Activated effector memory CD4-positive, alpha-beta T cell treated with Interleukin-2 at 50 U/mL for 16 hours (primary cell): ENCODE data around the gene ERP27.
A peak's percentile ranks its signal among the peaks of the same experiment; 100 is the strongest.

ENCODE experiments used
- DNase-seq: peaks from one replicate; pipeline ENCODE4 v3.0.0-alpha.2; 2020

Gene ERP27

DNA sequence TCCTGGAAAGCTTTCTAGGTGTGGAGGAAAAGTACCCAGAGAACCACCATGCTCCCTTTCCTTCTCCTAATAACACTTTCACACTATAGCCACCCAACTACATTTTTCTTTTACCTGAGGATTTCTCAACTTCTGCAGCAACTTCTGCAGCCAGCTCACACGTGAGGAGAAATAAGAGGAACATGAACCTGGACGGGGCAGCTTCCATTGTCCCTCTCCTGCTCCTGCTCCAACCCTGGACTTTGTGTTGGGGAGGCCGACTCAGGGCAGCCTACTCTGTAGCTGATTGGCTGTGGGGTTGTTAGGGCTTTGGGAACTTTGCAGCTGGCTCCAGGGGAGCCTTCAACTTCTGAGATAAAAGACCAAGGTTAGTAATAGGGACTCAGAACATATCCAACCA, at the start of gene ERP27:
TSS of gene ERP27 (minus strand) at position 237 of the 400 bp plus-strand sequence. CDS start at position 208, 29 bp downstream.
- no peak for DNase-seq

DNA sequence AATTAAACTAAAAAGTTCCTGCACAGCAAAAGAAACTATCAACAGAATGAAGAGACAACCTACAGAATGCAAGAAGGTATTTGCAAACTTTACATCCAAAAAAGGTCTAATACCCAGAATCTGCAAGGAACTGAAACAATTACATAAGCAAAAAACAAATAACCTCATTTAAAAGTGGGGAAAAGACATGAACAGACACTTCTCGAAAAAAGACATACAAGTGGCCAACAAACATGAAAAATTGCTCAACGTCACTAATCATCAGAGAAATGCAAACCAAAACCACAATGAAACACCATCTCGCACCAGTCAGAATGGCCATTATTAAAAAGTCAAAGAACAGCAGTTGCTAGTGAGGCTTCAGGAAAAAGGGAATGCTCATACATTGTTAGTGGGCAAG, 49.7 kb upstream of the ERP27 start:
- no peak for DNase-seq

DNA sequence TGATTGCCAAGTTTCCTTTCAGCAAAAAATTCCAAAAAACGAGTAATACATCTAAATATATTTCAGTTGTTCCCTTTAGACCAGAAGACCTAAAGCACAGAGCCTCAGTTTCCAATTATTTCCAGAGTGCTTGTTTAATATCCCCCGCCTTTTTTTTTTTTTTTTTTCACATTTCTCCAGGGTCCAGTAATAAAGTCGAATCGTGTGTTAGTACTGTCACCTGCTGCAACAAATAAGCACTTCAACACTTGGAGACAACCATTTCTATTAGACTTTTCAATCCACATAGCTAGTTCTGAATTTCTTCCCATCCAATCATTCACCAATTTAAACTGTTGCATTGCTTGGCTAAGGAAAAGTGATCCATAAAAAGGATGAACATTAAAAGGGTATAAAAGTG, 48.1 kb upstream of the ERP27 start:
- no peak for DNase-seq

DNA sequence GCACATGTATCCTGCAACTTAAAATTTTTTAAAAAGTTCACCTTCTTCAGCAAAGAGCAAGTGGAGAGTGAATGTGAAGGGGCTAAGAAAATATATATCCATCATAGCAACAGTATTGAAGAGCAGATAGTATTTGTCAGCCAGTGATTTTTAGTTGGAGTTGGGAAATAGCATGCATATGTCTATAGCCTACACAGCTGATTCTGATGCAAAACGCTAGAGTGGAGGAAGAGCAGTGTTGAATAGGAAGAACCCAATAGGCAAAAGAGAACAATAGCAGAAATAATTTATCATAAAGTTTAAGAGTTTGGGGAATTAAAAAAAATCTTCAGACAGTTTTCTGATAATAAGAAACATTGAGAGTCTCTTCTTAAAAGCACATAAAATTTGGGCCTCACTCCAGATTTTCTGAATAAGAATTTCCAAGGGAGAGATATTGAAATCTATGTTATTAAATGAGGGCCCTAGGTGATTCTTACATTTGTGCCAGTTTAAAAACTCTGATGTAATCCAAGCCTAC, 46.5 kb upstream of the ERP27 start:
- DNase-seq = no peak

DNA sequence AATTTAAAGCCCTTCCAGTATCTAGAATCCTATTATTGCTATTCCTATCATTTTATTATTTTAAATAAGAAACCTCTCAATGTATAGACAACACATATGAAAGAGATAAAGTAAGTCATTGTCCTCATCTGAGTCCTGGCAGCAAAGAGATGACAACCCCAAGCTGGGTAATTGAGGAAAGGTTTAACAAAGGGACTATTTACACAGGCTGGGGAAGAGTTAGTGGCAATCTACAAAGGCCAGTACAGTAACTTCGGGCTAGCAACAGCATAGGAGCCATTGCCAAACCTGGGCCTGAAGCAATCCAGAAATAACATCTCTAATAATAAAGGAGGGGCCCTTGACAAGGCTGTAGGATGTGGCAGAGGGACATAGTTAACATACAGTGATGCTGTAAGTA, 45.7 kb upstream of the ERP27 start:
- DNase-seq = no peak

DNA sequence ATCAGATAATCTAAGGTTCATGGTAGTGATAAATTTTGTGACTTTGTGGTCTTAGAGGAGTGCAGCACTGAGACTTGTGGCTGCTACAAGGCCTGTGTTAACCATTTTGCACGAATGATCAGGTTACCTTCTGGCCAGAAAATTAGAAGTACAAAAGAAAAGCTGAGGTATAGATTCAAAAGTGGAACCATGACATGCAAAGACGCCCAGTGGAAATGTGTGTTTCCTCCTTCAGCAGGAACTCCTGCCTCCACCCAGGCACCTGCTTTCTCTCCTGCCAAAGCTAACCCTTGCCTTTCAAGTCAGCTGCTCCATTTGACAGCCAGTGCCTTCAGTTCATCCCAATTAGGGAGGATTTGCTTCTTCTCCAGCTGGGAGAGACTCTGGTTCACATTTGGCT, 44.7 kb upstream of the ERP27 start:
- DNase-seq = no peak

DNA sequence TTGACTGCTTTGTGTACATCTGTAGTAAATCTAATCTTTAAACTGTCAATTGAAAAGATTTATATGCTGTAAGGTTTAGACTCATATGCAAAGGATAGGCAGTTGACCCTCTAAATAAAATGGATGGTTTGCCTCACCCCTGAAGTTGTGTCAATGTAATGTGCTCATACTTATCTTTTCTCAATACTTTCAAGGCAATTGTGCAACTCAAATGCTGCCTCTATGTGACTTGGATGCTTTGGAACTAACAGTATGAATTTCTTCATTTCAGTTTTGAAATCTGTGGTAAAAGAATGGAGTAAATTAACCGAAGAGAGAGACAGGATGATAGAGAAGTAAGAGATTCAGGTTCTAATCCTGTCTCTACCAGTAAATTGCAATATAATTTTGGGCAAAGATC, 44.2 kb upstream of the ERP27 start:
- no peak for DNase-seq

DNA sequence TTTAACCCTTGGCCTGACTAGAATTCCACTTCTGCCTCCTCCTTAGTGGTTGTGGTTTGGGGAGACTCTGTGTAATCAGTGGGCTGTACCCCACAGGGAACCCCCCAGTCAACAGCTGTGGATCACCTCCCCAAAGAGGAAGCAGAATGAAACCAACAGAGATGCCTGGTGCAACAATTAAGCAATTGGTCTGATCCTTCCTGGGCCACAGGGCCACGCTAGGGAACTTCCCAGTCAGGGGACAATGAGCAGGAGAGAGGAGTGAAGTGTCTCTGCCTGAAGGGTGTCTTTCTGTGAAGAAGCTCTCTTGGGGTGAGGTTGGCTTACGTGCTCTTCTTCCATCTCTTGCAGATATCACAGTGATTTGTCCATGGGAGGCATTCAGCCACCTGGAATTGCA, 42.7 kb upstream of the ERP27 start:
- no peak for DNase-seq

DNA sequence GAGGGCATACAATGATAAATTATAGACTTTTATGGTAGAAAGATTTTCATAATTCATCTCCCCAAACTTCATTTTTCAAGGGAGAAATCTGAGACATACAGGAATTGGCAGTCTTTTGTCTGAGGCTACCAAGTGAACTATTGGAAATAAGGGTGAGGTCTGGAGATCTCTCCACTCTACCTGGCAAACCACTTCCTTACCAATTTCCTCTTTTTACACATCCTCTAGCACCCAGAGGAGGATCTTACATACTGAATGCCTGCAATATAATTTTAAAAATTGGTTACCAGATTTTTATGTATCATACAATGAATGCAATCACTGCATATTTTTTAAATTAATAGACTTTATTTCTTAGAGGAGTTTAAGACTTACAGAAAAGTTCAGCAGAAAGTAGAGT, 41.1 kb upstream of the ERP27 start:
- DNase-seq = no peak

DNA sequence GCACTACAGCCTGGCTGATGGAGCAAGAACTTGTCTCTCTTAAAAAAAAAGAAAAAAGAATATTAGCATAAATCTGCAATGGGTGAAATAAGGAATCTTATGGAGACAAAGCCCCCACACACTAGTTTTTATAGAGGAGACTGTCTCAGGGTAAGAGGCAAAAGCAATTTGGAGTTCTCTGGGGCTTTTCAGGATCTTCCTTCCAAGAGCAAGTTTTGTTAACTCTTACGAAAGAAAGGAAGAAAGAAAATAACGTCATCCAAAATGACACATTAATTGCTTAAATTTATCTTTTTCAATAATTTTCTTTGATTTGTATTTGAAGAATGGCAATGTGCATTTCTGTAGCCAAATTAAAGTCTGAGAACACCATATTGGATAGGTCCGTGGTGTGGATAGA, 38.3 kb upstream of the ERP27 start:
- no peak for DNase-seq

DNA sequence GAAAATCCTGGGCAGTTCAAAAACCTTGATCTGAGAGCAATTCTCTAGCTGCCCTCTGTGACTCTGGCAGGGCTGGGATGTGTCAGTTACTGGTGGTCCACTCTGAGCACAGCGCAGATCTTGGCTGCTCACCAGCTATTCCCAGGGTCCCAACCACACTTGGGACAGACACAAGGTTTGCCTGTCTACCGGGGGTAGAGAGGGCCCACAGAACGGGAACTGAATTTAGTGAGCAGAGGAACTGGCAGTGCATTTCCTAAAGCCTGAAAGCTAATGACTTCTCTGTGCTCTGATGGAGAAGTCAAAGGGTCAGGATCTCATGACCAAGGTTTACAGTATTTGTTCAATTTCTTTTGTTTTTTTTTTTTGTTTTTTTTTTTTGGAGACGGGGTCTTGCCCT, 37.1 kb upstream of the ERP27 start:
- DNase-seq = no peak

DNA sequence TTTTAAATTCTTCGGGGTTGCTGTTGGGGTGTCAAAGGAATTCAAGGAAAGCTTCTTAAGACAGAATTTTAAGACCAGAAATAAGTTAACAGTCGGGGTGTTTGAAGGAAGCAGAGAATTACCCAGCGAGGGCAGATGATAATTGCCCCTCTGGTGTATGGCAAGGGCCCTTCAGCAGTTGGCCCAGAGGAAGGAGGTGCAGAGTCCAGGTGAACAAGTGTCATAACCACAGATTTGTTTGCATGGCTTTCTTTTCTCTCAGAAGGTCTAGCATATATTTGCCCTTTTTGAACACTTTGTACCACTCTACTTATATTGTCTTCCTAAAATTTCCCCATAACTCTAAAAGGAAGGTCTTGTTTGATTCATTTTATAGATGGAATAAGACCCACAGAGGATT, 36.3 kb upstream of the ERP27 start:
- no peak for DNase-seq

DNA sequence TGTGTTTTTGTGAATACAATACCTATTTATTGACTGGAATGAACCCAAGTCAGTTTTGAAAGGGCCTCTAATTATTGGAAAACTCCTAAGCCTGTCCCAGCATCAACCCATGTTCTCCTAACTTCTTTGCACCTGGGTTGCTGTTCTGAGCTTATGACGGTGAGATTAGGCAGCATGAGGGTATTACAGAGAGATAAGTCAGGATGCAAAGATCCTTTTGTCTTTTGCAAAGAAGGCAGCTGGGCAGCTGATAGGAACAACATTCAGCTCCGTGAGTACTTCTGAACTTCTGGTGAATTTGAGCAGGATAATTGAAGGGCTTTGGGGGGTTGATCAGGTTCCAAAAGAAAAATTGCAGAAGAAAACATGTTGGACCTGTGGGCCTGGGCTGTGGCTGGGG, 34.5 kb upstream of the ERP27 start, which contains the start of gene PDE6H:
TSS of gene PDE6H (plus strand) at position 227 of the 400 bp plus-strand sequence. CDS start 4,971 bp downstream, outside the sequence.
- no peak for DNase-seq

DNA sequence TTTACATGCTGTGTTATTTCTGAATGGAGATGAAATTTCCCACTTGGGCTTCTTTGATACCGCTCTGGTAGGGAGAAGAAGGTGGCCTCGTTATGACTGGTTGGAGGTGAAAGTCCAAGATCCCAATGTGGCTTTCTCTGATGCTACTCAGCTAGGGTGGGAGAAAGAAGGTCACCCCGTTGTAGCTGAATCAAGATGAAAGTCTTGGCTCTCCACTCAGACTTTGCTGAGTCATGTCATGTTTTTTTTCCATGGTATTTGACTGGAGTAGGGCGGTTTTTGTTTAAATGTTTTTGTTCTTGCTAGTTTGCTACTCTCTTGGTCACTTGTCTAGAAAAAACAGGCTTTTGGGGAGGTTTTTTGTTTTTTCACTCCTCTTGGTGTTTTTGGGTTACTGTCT, 32.1 kb upstream of the ERP27 start:
- no peak for DNase-seq

DNA sequence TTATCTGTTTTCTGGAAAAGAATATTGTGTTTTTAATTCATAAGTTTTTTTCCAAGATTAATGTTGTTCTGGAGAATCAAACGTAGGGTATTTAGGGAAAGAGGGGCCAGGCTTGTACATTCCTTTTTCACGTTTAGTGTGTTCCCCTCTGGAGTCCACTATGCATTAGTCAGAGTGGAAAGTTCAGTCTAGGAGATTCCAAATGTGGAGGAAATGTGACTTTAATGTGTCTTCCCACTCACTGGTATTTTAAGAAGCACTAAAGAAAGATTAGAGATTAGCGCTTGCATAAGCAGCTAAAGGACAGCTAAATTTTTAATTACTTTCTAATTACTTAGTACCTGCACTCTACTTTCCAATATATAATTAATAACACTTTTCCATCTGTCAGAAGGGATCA, 30.1 kb upstream of the ERP27 start:
- DNase-seq = no peak

DNA sequence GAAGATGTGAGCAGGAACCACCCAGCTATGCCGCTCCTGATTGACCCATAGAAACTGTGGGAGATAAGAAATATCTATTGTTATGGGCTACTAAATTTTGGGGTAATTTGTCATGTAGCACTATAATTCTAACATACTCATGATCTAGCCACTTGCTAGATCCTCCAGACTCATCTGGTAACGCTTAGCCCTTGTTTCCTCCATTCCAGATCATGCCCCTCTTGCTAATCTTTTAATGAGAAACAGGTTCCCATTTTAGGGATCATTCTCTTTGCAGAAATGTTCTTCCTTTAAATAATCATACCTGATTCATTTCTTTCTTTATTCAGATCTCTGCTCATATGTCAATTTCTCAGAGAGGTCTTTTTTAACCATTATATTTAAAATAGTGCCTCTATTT, 26.9 kb upstream of the ERP27 start:
- no peak for DNase-seq

DNA sequence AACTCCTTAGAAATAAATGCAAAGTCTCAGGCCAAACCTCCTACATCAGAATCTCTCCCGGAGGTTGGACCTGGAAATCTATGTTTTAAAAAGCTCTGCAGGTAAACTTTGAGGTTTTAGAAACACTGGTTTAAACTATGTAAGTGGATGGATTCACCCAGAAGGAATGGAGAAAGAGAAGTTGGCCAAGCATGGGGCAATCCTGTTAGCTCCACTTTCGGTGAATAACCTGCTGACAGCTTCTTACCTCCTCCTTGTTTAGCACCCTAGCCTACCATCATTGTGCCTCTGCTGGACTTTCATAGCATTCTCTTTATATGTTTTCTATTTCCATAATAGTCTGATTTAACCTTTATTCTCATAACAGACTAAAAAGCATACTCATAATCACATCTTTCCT, 26.1 kb upstream of the ERP27 start:
- DNase-seq = no peak

DNA sequence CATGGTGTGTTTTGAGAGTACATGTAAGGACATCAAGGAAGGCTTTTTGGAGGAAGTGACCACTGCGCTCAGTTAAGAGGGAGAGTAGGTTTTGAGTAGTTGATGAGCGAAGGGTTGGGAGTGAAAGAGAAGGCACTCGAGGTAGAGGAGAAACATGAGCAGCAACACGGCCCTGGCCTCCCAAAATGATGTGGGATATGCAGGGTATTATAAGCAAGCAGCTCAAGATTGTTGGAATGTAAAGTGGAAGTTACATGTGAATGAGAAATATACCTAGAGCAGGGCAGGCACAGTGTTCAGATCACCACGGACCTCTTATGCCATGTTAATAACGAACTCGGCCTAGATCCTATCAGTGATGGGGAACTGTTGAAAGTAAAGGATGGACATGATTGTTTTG, 25.2 kb upstream of the ERP27 start:
- no peak for DNase-seq

DNA sequence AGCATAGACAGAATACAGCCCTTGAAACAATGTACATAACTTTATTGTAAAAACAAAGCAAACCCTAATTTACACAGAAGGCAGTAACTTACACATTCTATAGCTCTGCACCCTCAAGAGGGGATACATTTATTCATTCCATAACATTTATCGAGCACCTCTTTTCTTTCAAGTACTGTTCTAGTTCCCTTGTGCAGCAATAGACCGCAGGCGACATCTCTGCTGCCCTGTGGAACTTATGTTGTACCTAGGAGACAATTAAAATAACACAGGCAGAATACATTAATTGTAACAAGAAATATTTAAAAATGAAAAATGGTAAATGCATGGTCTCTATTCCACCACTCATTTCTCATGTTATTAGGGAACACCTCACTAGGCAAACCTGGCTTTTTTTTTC, 24.5 kb upstream of the ERP27 start:
- no peak for DNase-seq

DNA sequence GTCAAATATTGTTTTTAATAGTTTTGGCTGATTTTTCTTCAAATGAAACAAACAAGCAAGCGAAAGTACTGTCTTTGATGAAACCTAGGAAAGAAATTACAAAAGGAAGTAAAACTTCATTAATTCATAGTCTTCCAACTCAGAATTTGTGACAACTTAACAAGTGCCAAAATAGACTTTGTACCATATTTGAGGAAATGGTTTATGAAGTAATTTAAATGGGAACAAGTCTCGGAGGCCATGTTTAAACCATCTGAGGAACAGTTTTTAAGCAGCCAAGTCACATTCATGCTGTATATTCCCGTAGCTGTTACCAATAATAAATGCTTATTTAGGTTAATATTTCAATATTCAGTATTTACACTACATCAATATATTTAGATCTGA, 23.8 kb upstream of the ERP27 start:
- no peak for DNase-seq

DNA sequence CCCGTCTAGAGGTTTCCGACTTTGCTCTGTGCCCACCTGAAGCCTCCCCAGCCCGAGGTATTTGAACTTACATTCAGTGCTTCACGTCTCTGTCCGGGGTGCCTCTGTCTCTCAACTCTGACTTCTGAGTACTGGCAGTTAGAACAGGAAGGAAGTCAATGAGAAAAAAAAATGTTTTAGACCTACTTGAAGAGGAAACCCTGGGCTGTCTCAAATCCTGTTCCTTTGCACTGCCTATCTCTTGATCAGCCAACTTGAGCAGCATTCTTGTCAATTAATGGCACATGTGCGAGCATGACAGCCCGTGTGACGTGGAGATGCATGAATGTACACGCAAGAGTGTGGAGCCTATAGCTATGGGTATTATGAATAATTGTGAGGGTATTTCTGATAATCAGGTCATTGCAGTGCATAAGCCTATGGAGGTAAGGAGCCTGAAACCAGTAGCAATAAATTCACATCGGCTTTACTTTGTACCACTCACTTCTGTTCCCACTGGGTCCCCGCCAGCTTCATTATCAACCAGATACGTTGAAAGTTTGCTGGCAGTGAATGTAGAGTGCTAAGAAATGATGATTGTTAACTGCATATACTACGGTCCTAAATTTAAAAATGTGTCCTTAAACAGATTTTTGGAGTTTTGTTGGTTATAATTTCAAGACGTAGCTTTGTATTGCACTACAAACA, 23.3 kb upstream of the ERP27 start, which contains the start of gene ARHGDIB:
TSS of gene ARHGDIB (minus strand) at position 136 of the 687 bp plus-strand sequence. CDS start 10,889 bp downstream, outside the sequence.
- DNase-seq = peak; percentile 63

DNA sequence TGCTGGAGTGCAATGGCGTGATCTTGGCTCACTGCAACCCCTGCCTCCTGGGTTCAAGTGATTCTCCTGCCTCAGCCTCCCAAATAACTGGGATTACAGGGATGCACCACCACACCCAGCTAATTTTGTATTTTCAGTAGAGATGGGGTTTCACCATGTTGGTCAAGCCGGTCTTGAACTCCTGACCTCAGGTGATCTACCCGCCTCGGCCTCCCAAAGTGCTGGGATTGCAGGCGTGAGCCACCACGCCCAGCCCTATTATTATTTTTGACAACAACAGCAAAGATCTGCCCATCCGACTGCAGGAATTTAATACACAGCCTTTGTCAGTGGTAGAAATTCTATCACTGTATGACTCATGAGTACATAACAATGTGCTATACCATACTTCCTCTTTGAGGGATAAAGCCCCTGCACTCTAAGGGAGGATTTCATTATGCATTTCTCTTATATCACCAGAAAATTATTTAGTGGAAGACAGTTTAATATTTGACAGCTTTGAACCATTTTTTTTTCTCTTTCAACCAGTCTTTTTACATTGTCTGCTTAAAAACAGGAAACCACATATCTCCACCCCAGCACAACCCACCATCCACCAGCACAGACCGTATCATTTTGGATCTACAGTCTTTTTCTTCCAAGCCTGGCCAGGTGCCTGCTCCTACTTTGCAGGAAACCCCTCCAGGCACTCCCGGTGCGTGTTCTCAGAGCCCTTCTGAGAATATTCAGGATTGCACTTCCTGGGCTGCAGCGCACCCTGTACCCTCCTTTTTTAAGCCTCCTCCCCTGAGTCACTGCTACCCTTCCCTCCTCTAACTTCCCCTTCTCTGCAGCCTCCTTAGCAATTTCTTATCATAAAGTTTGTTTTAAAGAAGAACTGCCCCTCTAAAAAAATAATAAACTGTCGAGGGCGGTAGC, 22.5 kb upstream of the ERP27 start:
- DNase-seq = peak; percentile 49

DNA sequence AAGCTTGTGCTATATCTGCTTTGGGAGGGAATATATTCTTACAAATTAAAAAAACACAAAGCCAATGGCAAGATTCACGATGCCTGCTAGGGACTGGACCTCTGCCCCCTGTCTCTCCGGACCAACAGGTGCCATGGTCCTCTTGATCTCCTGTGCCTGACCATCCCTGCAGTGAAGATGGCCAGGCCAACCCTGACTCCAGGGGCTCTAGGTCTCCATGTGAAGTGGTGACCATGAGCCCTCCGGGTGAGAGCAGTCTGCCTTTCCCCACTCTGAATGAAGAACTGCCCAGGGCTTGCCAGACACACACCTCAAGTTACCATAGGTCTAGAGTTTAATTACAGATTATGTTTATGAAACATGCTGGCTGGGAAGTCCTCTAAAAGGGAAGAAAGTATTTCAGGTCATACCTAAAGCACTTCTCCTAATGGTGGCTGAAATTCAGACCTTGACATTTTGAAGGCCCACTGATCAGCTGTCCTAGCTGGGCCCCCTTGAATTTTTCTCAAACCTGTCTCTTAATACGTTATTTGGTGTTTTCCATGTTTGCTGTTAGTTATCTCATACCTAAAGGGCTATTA, 21.7 kb upstream of the ERP27 start:
- DNase-seq = no peak

DNA sequence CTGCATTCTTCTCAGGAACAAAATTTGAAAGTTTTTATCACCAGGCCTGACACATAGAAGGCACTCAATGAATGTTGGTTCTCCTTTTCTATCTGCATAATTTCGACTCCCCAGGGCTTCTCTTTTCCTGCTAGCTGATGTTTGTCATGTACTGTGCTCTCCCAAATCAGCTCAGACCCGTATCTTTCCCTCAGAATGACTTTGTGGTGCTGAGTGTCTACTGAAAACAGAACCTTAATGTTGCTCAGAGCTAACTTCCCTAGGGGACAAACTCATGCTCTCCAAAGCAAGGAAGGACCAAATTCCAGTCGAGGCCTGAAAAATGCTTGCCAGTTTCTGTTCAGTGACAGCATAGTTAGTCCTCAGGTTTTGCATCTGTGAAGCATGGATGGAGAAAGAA, 21.1 kb upstream of the ERP27 start:
- DNase-seq = no peak
